ENCODE measurements around the gene ACTR6. TPM values are rescaled to one million over a fixed set of nuclear protein-coding genes. Genes with fewer than 3 reads are reported as not detected.
A peak's percentile ranks its signal among the peaks of the same experiment; 100 is the strongest.

ACTR6 gene
- total RNA-seq, 4 donors from 2014 or later: 11.6 to 30.8 (median 17.5) TPM

DNA sequence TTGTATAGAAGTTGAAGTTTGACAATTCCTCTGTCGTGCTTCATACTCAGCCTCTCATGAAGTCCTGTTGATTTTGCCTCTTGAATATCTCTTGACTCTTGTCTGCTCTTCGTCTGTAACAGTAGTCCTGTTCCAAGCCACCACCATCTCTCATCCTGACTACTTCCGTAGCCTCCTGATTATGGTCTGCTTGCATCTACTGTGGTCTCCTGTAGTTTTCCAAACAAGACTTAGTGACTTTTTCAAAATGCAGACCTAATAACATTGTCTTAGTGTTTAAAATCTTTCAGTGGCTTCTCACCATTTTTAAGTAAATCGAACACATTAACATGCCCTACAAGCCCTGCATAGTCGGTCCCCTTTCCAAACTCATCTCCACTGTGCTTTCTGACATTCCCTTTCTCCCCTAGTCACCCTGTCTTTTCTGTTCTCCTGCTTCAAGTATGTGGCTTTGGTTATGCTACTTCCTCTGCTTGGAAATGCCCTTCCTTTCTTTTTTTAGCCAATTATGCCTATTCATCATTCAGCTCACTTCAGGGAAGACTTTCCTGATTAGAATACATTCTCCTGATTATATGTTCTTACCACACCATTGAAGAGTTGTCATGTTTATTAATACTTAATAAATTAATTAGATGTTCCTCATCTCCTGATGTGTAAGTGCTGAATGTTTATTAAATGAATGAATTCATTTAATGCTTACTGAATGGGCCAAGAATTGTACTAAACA lies 68.4 kb downstream of the ACTR6 start:
- ATAC-seq: no peak
- H3K4me3 ChIP-seq: peak overlapping the region; percentile 83 to 98
- WGBS, 2 donors (ENCODE audit: low coverage in 1 of 2): 44% methylated on average over 3 to 5 of the region's 5 CpGs
- no peaks in the 10 kb centered on the region for H3K9me3 ChIP-seq
- no peak for TF ChIP-seq POLR2AphosphoS5 (IDR thresholded peaks at IDR 0.05)
- TF ChIP-seq POLR2A (IDR thresholded peaks at IDR 0.05): no peak
- no peak for TF ChIP-seq EP300 (IDR thresholded peaks at IDR 0.05)
- TF ChIP-seq, protein P1, sequence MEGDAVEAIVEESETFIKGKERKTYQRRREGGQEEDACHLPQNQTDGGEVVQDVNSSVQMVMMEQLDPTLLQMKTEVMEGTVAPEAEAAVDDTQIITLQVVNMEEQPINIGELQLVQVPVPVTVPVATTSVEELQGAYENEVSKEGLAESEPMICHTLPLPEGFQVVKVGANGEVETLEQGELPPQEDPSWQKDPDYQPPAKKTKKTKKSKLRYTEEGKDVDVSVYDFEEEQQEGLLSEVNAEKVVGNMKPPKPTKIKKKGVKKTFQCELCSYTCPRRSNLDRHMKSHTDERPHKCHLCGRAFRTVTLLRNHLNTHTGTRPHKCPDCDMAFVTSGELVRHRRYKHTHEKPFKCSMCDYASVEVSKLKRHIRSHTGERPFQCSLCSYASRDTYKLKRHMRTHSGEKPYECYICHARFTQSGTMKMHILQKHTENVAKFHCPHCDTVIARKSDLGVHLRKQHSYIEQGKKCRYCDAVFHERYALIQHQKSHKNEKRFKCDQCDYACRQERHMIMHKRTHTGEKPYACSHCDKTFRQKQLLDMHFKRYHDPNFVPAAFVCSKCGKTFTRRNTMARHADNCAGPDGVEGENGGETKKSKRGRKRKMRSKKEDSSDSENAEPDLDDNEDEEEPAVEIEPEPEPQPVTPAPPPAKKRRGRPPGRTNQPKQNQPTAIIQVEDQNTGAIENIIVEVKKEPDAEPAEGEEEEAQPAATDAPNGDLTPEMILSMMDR (IDR thresholded peaks at IDR 0.05): no peak
- H3K4me1 ChIP-seq: peaks cover 7 to 57% (median 11%) of the 10 kb centered on the region in 3 donors
- H3K36me3 ChIP-seq: no peaks in the 10 kb centered on the region
- H3K27me3 ChIP-seq: no peaks in the 10 kb centered on the region
- peak overlapping the region in 3 of 4 donors; percentile 96 to 99 (median 98) for H3K27ac ChIP-seq

DNA sequence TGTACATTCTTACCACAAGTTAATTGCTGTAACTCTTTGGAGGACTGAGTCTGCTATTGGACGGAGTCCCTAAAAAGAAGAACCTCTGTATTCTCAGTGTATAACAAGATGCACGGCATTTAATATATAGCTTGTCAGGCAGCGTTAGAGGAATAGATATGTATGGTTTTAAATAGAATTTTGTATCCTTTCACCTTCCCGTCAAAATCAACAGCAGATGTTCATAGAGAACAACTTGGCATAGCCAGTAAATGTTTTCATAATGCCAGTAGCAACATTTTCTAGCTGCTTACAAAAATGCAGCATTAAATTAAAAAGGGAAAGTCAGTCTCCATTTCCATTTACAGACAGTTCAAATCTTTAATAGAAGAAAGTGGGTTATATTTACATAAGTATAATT lies 73.2 kb downstream of the ACTR6 start:
- Histone ChIP-seq H3K4me1 (peaks cover under 1 to 41% (median 6%) of the 10 kb centered on the region in 3 donors), H3K27me3 (no peaks in the 10 kb centered on the region), H3K4me3 (no peak overlapping the region), H3K9me3 (no peaks in the 10 kb centered on the region), H3K36me3 (no peaks in the 10 kb centered on the region), H3K27ac (no peak overlapping the region)
- WGBS, 2 donors (ENCODE audit: low coverage in 1 of 2): 81 to 87% methylated on average over 3 to 4 of the region's 4 CpGs
- no peak for TF ChIP-seq EP300 (IDR thresholded peaks at IDR 0.05)
- TF ChIP-seq, protein P1 (IDR thresholded peaks at IDR 0.05): no peak
- no peak for ATAC-seq

Small RNA genes lying within 50 kb of the gene (small RNA-seq; reads per million reads assigned to genes)
- 0 reads per million in 4 donors for gene MIR1827
- gene RF00019: 0 reads per million in 4 donors
- gene RN7SL176P: 0 reads per million in 4 donors

Other genes starting within 250 kb of the ACTR6 start
- 10 to 100 TPM in 3 of 4 donors, 1 to 10 TPM in 1; 9.9 to 31.1 (median 21.4) TPM for gene ANKS1B, start 215.9 kb upstream of the ACTR6 start, total RNA-seq
- gene BLTP3B, start 57.9 kb upstream of the ACTR6 start, total RNA-seq: 10 to 100 TPM; 41.4 to 59.0 (median 45.0) TPM
- gene DEPDC4, start 66.3 kb downstream of the ACTR6 start, total RNA-seq: 1 to 10 TPM in 1 of 4 donors, under 1 TPM in 1, not detected in 2; 0.89 to 2.0 TPM
- gene SCYL2, start 66.4 kb downstream of the ACTR6 start, total RNA-seq: 10 to 100 TPM; 51.0 to 72.8 (median 61.4) TPM
- gene SLC17A8, start 156.3 kb downstream of the ACTR6 start, total RNA-seq: not detected